NCI-H510A (cell line): ENCODE measurements around the gene CCDC122.

ENCODE experiments used
- DNase-seq: peaks from one replicate; lab custom pipeline; 2025; lab: John Stamatoyannopoulos, UW

Gene CCDC122

DNA sequence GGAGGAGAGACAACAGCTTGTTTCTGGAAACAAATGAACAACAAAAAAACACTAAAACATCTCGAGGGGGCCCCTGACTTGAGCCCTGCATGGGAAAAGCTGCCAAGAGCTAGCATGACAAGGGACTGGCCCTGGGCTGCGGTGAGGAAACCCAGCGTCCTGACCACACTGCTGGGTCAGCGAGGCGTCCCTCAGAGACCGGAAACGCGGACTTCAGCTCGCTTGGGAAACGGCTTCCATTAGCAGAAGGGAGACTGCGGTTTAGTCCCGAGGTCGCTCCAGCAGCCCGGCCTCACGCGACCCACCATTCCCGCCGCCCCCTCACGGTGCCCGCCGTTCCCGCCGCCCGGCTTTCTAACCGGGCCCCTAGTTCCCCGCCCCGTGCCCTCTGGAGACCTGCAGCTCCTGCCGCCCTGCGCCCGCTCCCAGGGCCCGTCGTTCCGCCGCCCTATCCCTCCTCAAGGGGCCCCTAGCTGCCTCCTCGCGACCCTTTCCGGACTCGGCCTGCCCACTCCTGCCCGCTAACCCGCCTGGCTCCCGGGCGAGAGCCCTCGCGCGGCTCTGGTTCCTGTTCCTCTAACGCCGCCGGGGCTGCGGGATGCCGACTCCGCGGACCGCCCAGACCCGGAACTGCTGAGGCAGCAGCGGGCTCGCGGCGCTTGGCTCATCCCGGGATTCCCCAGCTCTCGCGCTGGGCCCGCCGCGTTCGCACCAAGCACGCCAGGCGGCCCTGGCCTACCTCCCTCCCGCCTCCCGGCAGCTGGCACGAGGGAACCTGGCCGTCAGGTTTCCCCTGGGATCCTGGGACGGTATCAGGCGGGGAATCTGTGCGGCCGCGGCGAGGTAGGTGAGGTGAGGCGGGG lies at the start of gene CCDC122:
TSS of gene CCDC122 (minus strand) at position 849 of the 863 bp plus-strand sequence. CDS start 10,364 bp downstream, outside the sequence.
- peak; percentile 28 for DNase-seq

DNA sequence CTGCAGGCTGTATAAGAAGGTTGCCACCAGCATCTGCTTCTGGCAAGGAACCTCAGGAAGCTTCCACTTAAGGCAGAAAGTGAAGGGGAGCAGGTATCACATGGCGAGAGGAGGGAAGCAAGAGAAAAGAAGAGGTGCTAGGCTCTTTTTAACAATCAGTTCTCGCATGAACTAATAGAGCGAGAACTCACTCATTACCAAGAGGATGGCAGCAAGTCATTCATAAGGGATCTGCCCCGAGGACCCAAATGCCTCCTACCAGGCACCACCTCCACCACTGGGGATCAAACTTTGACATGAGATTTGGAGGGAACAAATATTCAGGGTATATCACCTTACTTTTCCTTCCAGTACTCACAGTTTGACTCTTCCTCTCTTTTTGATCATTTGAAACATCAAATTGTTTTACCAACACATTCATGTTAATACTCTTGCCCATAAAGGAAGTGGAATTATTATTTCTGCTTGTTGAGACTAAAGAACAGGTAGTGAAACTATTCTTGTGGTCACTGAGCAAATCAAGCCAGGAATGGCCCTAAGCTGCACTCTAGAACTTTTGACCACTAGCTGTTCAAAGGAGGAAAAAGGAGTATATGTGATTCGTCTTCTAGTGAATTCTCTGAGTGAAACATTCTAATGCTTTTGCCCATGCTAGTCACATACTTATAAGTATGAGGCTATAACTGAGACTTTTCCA lies 45.2 kb upstream of the CCDC122 start:
- no peak for DNase-seq

DNA sequence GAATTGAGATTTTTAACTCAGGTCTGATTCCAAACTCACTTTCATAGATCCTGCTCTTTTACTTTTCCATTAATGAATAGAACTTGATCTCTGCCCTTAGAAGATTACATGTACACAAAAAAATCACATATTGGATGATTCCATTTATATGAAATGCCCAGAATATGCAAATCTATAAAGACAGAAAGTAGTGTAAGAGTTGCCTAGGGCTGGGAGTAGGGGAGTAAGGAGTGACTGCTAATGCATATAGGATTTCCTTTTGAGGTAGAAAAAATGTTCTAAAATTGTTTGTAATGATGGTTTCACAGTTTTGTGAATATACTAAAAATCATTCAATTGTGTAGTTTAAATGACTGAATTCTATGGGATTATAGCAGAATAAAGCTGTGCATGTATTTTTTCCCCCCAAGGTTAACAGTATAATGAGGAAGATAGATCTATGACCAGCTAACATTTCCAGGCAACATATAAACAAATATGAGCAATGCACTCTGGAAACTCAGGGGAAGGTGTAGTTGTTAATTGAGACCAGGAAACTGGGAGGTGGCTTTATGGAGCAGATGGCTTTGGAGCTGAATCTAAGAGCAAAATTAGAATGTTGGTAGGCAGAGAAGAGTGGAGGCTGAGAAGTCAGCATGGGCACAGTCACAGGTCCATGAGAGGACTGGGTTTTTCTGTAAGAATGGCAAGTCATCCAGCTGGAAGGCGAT lies 41.6 kb upstream of the CCDC122 start:
- DNase-seq, result no peak

DNA sequence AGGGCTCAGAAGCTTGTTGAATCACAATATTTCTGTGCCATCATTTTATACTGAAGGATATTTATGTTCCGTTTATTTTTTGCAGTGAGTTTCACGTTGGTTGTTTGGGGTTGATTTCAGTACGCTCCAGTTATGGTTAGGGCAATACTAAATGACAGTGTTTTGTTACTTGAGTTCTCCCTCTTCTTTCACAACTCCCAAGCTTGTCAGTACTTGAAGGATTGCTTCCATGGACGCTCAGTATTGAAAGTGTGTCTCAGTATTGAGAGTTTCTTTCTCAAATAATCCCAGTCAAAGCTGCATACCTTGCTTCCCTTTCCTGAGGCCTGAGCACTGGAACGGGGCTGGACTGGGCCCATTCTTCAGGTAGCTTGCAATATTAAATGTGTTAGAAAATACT lies 39.1 kb upstream of the CCDC122 start:
- no peak for DNase-seq

DNA sequence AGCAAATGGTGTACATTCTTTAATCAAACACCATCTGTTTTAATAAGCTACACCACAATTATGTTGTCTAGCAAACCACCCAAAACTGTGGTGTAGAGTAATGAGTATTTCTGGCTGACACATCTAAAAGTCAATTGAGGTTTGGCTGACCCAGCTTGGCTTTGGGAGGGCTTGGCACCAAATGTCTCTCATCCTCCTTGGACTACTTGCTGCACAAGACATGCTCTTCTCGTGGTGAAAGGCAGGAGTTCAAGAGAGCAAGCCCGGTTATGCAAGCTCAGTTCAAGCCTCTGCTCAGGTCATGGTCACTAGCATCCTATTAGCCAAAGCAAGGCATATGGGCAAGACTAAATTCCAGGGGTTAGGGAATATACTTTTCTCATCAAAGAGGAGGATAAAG lies 37.3 kb upstream of the CCDC122 start:
- DNase-seq, result no peak

DNA sequence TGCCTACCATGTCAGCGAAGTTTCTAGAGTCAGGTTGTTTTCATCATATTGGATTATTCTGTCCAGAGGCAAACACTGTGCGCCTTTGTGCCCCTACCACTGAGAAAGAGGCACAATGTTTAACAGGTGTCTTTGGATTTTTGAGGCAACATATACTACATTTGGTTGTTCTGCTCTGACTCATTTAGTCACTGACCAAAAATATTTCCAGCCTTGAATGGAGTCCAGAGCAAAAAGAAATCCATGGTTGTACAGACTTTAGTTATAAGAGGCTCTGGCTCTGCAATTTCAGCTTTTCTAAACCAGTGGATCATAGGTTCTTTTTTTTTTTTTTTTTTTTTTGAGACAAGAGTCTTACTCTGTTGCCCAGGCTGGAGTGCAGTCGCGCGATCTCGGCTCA lies 35.9 kb upstream of the CCDC122 start:
- no peak for DNase-seq

DNA sequence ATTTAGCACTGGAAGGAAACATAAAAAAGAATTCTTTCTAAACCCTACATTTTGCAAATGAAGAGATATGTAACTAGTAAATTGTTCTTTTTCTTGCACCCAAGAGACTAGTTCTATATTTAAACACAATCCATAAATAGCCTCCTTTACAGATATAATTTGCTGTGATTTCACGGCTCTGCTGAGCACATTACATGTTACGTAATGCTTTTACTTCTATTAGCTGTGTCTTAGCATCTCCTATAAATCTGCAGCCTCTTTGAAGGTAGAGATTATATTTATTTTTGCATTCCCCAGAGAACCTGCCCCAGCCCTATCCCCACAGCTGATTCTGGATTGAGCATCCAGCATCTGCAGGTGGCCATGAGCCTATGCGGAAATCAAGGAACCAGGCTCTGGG lies 32.3 kb upstream of the CCDC122 start:
- no peak for DNase-seq

DNA sequence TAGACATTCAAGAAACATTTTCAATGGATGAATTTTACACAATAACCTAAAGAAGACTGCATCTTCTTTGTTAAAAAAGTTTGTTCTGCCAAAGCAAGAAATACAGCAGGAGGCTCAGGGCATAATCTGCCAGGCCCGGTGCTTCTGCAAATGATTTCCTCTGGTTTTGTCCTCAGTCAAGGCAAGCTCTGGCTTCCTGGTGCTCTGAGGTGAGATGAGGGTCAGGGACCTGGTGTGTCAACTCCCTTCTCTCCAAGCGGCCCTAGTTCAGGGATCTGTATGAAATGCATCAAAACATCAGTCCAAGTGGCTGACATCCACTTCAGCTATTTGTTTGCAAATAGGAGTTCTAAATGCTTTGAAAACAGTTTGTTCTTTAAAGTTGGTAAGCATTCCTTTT lies 31.7 kb upstream of the CCDC122 start:
- DNase-seq, result no peak

DNA sequence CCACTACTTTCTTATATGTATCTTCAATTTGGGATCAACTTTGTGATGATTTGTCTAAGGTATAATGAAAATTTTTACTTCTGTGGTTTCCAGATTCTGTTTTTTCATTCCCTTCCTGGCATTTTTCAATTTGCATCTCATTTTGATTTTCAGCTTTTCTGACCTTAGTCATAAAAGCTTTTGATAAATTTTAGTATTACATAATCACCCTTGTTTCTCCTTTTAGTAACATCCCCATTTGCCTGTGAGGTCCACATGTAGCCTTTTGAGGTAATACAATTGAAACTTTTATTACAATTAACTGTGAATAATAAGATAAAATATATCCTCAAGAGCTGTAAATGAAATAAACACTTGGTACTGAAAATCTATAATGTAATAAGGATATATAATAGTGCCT lies 31.3 kb upstream of the CCDC122 start:
- DNase-seq, result no peak

DNA sequence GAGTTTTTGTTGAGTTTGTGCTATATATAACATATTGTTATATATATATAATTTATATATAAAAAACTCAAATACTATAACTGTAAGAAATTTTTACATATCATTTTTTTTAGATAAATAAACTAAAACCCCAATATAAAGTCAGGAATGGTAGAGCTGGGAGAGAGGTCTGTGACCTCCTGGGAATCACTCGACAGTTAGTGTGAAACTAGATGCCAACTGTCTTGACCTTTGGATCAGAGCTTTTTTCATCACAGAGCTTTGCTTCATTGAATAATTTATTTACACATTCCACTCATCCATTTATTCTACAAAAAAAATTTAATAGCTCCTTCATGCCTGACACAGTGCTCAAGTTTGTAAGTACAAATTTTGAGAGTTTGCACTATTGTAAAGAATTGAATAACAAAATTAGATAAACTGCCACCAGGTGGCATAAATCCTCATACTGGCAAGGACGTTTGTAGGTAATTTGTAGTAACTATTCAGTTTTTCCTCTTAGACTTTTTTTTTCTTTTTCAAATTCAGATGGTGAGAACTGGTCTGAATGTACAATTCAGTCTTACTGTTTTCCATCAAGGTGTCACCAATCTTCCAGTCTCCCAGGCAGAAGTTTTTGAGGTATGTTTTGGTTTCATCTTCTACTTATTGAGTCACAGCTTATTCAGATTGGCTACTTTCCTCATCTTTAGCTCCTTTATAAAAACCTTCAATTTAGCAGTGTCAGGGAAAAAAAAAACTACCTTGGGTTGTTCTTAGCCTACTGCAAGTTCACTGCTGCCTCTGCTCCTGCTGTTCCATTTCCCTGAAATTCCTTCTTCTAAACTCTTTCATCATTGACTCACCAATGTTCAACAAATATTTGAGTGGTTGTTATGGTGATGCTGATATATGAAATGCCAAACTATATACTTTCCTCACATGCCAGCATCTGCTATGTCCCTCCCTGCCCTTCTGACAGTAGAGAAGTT lies 28.9 kb upstream of the CCDC122 start:
- DNase-seq, result no peak

DNA sequence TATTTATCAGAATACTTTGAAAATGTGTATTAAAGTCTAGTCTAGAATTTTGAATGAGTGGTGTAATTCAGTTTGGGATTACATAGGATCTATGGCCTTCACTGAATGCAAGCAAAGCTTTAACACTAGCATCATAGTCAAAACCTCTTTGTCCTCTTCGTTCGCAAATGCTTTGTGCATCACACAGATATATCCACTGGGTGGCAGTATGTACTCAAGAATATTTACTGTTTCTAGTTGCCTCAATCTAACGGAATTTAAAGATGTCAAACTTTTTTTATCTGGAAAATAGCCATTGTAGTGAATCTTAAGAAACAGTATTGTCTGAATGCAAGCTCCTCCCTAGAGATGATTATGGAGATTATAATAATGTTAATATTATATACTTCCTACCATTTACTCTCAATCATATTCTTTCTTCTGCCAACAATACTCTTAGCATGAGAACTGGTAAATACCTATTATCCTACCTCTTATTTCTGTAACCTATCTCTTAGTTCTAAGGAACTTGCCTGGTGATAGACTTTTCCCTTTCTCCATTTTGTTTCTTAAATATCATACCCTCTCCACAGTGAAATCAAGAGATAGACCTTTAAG lies 26.0 kb upstream of the CCDC122 start:
- no peak for DNase-seq

DNA sequence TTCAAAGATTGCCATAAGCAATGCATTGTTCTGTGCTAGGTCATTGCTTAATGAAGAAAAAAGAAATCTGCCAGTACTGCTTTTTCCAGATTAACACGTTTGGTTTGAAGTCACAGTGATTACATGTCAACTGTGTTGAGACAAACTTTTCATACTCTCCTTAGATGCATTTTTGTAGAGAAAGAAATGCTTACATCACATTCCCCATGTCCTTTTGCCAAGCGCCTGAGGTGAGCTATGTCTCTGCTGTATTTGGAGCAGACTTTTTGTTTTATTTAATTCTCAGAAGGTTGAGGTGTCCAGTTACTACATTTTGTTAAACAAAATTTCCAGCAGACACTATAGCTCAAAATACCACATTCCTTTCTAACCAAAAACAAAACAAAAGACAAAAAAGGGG lies 16.4 kb upstream of the CCDC122 start:
- no peak for DNase-seq

DNA sequence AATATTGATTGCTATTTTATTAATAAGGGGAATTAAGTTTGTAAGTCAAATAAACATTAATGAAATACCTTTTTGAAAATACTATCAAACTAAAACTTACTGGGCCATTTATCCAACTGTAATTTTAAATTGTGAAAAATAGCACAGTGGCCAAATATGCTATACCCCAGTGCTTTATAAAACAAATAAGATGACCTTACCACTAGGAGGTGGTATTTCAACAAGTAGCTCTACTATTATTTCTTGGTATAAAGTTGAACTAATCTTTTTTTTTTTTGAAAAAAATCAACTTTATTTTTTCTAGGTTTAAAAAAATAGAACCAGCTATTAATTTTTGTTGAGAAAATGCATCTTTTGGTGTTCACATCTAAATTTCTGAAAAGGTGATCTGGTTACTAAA lies 14.9 kb upstream of the CCDC122 start:
- DNase-seq, result no peak

DNA sequence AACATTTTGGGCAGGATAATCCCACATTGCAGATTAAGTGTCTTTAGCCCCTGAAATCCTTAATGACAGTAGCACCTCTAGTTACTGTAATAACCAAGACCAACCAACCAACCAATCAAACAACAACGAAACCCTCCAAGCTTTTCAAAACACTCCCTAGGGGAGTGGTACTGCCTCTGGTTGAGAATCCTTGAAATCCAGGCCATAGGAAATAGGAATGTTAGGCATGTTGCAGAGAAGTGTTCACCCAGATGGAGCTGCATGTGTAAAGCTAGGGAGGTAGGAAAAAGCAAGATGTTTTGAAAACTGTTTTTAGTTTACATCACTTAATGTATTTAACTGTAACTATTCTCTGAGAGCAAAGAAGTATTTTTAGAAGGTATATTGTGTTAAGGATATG lies 4.7 kb upstream of the CCDC122 start:
- DNase-seq, result no peak

DNA sequence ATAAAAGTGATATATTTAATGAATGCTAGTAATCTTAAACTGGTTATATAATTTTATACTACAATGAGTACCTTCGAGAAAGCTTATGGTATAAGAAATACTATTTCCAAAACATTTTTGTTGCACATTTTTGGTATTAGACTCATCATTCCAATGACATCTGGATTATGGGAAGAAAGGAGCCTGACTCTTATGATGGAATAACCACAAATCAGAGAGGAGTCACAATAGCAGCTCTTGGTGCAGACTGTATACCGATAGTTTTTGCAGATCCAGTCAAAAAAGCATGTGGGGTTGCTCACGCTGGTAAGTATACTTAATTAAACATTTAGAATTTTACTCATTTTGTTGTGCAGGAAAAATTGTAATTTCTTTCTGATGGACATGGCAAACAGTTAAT lies 4.1 kb upstream of the CCDC122 start:
- DNase-seq, result no peak

DNA sequence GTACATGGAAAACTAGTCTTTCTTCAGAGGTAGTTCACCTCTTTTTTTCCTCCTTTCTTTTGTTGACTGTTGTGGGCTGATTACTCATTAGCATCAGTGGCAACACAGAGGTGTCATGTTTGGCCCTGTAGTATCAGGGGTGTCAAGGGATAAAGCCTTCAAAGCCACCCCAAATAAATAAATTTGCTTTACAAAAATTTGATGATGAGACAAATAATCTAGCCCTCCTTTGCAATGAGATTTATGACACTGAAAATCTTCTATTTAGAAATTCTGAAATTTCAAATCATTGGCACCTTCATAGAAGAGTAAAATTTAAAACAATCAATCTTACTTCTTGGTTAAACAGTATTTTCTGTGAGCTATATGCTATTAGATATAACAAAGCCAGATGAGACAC lies 2.0 kb upstream of the CCDC122 start:
- no peak for DNase-seq

DNA sequence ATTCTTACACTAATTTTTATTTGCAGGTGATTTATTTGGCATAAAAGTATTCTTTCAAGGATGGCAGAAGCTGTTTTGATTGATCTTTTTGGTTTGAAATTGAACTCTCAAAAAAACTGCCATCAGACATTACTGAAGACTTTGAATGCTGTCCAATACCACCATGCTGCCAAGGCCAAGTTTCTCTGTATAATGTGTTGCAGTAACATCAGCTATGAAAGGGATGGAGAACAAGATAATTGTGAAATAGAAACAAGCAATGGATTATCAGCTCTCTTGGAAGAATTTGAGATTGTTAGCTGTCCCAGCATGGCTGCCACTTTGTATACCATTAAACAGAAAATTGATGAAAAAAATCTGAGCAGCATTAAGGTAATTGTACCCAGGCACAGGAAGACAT lies 1.4 kb upstream of the CCDC122 start:
- DNase-seq, result no peak

DNA sequence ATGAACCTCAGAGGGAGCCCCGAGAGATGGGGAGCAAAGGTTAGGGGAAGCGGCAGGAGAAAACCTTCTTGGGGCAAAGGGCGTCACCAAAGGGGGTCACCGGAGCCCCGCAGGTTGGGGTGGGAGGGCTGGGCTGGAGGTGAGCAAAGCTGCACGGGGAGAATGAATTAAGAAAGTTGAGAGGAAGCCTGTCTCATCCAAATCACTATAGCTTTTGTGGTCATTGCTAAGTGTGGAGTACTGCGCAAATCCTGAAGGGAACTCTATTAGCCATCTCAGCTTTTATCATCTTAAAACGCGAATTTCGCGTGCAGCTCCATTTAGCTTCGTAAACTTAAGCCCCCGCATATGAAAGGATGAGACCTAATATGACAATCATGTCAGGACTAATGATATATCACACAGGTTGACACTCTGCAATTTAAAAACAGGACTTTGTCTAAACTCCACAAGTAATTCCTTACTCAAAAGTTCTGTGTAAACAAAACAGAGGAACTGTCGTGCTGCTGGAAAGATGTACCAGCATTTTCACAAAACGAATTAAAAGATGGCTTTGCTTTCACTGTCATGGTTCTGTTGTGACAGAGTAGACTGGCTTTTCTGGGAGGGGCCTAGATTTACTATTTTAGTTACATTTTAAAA lies 795 bp upstream of the CCDC122 start:
- DNase-seq, result no peak

DNA sequence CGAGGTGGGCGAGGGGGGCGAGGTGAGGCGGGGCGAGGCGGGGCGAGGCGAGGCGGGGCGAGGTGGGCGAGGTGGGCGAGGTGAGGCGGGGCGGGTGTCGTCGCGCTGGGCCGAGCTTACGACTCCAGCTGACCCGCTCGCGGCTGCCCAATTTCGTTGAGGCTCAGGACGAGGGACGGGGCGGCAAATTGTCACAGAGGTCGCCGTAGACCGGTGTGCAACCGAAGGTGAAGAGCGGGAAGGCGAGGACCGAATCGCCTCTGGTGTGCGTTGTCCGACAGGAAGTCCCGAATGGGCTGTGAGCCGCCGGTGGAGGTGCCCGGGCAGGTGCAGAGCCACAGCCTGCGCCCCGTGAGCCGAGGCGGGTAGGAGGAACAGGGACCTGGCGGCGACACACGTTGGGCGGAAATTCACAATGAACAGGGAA lies 228 bp upstream of the CCDC122 start, which contains the start of gene LACC1:
TSS of gene LACC1 (plus strand) at position 150 of the 427 bp plus-strand sequence. CDS start 1,082 bp downstream, outside the sequence.
- DNase-seq, result no peak

DNA sequence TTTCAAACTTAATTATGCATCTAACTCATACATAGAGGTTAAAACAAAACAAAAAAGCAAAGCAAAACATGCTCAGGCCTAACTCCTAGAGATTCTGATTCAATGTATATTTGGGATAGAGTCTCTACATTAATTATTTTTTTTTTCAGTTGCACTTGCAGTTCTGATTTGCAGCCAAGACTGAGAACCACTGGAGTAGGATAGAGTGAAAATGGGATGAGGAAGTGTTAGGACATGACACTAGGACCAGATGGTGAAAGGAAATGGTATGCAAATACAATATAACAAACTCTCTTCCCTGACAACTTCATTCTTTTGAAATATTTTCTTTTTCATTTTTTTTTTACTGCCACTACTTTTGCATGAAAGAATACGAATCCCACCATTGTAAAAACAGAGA lies 1.8 kb downstream of the CCDC122 start:
- no peak for DNase-seq

DNA sequence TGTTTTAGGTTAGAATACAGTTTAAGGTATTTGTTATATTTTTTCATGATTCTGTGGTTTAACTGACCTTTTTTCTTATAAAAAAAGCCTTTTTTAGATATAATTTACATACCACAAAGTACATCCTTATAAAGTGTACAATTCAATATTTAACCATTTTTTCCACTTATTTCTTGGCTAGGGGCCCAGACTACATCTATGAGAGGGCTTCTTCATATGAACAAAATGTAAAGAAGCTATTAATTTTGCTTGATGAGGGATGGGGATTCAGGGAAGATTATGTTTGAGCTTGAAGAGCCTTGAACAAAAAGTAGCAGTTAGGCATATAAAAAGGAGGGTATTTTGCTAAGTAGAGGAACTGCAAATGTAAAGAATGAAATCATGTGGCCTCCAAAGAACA lies 2.2 kb downstream of the CCDC122 start:
- DNase-seq, result no peak
